Stomach (tissue), 9 donors: ENCODE data around the gene AMER3. TPM values are rescaled to one million over a fixed set of nuclear protein-coding genes. Genes with fewer than 3 reads are reported as not detected.

Experiments
- DNase-seq, 2 donors: peaks; one replicate each; pipeline versions ENCODE4 v3.0.0 to v3.0.0-alpha.2; 2013 to 2019
- H3K27ac ChIP-seq, 5 donors: fragments of 200-600 bp in 4 of 5; sonication (generic) in 4 of 5; one replicate each; pipeline ENCODE4 v1.5.1; 2013 to 2019; ENCODE audit warnings: mild to moderate bottlenecking in 1 of 5, moderate library complexity in 1 of 5
- H3K27me3 ChIP-seq, 3 donors: fragments of 200-600 bp; sonication (generic); one replicate each; pipeline ENCODE4 v1.5.1; 2017 to 2019; ENCODE audit warnings: mixed run types in 1 of 3
- H3K36me3 ChIP-seq, 4 donors: fragments of 200-600 bp; sonication (generic); 1 replicate in 3 of 4; 2 replicates in 1 of 4; pipeline ENCODE4 v1.5.1; 2016 to 2019
- H3K4me1 ChIP-seq, 4 donors: fragments of 200-600 bp; sonication (generic); one replicate each; pipeline ENCODE4 v1.5.1; 2016 to 2019
- H3K4me3 ChIP-seq, 4 donors: fragments of 200-600 bp; sonication (generic) in 3 of 4; one replicate each; pipeline ENCODE4 v1.5.1; 2016 to 2019; ENCODE audit warnings: mild to moderate bottlenecking in 1 of 4
- H3K9me3 ChIP-seq, 4 donors: fragments of 200-600 bp; sonication (generic); one replicate each; pipeline ENCODE4 v1.5.1; 2016 to 2019
- EP300 ChIP-seq: sonication (generic); formaldehyde crosslinking; IDR thresholded peaks from one replicate; pipeline ENCODE4 v1.6.1; 2017; ENCODE audit warnings: antibody characterized with exemption
- POLR2A ChIP-seq, 4 donors: fragments of 450-650 bp; IDR thresholded peaks; one replicate each; pipeline ENCODE4 v1.6.1; 2016; ENCODE audit warnings: antibody characterized with exemption in 4 of 4, control low read depth in 2 of 4, mild to moderate bottlenecking in 1 of 4, moderate library complexity in 1 of 4
- POLR2AphosphoS5 ChIP-seq, 3 donors: sonication (generic); formaldehyde crosslinking; IDR thresholded peaks; one replicate each; pipeline ENCODE4 v1.6.1; 2016; ENCODE audit warnings: antibody characterized with exemption in 3 of 3
- WGBS, 5 donors: extraction: QIAGEN DNeasy Blood & Tissue Kit in 3 of 5; methylation state at CpG; one replicate each; pipeline versions ENCODE4 v1.1.5 to v1.1.7; 2013 to 2018; 5-methylcytosine and 5-hydroxymethylcytosine counted together
- intact Hi-C: fragments of 100-400 bp; cut with DNase I; formaldehyde crosslinking; loops from one replicate; pipeline ENCODE4 v1.15.1; 2023; ENCODE audit warnings: low total_unique reads
- polyA plus RNA-seq, 3 donors: library from polyadenylated mRNA; stranded (reverse); fragments of 200-250 nt; gene quantifications; one replicate each; pipeline ENCODE4 v1.2.3, GENCODE V29; 2013
- total RNA-seq, 5 donors: library from RNA; depleted of rRNA; stranded (reverse); fragments of >200 nt; gene quantifications; one replicate each; pipeline versions ENCODE4 v1.1.0 to v1.2.3, GENCODE V29; 2014 to 2016
- TF ChIP-seq, protein P1 (sequence below), 7 experiments: fragments of 450-650 bp in 4 of 7; fragments of 200-600 bp in 3 of 7; sonication (generic) in 3 of 7; IDR thresholded peaks; one replicate each; pipeline ENCODE4 v1.5.1; 2016 to 2019; ENCODE audit warnings: antibody characterized with exemption in 7 of 7, control low read depth in 2 of 7, mild to moderate bottlenecking in 1 of 7
- donor health status: healthy with polysubstance abuse.
- donor health status: Bipolar disorder and iron deficiency.
- donor health status: healthy.

Gene AMER3
- total and polyA plus RNA-seq, 8 donors: 0.08 to 0.61 (median 0.50) TPM; not detected in 2

DNA sequence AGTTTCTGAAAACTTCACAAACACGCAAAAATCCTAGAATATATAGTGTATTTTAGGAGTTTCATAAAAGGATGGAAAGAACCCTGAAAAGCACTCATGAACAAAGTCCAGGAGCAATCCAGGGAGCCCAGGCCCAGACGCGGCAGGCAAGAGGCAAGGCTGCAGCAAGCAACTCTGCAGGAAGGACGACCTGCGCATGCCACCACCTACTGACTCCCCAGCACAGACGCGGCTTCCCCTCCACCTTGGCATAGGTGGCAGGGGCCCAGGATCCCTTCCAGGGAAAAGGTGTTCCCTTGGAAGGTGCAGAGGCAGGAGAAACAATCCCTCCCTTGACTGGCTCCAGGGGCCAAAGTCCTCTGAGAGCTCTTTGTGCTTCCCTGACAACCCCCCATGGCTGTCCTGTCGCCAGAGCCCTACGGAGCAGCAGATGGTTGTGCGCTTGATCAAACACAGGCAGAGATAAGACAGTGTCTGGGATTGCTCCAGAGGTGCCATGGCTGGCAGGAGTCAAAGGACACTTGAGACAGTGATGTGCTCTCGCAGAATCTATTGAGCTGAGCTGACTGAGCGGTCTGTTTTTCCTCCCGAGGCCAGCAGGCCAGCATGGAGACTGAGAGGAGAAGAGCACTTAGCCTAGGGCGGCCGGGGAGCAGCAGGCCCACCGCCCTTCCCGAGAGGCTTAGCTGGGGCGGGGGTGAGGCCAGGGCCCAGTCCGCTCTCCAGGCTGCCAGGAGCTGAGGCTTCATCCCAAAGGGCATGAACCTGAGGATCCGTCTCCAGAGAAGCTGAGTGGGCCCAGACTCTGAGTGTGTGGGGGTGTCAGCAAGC is 10.8 kb upstream of the AMER3 start:
- Histone ChIP-seq H3K27ac (no peak overlapping the region), H3K27me3 (peaks cover 0 to 35% (median 0%) of the 10 kb centered on the region in 3 donors), H3K9me3 (no peaks in the 10 kb centered on the region), H3K36me3 (no peaks in the 10 kb centered on the region), H3K4me3 (no peak overlapping the region), H3K4me1 (no peaks in the 10 kb centered on the region)
- intact Hi-C loops: no loop called here
- WGBS, 5 donors: 36 to 38% (median 37%) methylated on average over 18 to 20 of the region's 20 CpGs
- DNase-seq: peak in 1 of 2 donors; percentile 48
- TF ChIP-seq EP300: no peak

DNA sequence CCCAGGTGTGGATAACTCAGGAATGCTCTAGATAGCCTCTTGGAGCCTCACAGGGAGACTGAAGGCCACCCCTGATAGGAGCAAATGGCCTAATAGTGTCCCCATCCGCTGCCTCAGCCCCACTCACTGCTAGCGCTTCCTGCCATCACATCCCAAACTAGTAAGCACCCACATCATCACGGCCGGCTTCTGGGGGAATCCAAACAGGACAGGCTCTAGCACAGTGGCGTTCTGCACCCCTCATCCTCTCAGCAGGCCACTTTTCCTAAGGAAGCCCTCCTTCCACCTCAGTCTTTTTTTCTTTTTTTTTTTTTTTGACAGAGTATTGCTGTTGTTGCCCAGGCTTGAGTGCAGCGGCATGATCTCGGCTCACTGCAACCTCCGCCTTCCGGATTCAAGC is 6.3 kb upstream of the AMER3 start:
- no peak for DNase-seq
- TF ChIP-seq, protein P1, sequence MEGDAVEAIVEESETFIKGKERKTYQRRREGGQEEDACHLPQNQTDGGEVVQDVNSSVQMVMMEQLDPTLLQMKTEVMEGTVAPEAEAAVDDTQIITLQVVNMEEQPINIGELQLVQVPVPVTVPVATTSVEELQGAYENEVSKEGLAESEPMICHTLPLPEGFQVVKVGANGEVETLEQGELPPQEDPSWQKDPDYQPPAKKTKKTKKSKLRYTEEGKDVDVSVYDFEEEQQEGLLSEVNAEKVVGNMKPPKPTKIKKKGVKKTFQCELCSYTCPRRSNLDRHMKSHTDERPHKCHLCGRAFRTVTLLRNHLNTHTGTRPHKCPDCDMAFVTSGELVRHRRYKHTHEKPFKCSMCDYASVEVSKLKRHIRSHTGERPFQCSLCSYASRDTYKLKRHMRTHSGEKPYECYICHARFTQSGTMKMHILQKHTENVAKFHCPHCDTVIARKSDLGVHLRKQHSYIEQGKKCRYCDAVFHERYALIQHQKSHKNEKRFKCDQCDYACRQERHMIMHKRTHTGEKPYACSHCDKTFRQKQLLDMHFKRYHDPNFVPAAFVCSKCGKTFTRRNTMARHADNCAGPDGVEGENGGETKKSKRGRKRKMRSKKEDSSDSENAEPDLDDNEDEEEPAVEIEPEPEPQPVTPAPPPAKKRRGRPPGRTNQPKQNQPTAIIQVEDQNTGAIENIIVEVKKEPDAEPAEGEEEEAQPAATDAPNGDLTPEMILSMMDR (IDR thresholded peaks at IDR 0.05): no peak
- no peak for TF ChIP-seq POLR2A (IDR thresholded peaks at IDR 0.05)
- TF ChIP-seq EP300: no peak
- no peak for TF ChIP-seq POLR2AphosphoS5 (IDR thresholded peaks at IDR 0.05)
- H3K27ac ChIP-seq: no peak overlapping the region
- peaks cover 0 to 32% (median 0%) of the 10 kb centered on the region in 3 donors for H3K27me3 ChIP-seq
- no peaks in the 10 kb centered on the region for H3K4me1 ChIP-seq
- intact Hi-C loops: no loop called here
- H3K4me3 ChIP-seq: no peak overlapping the region
- 83 to 95% (median 89%) methylated on average over 9 of the region's 9 CpGs for WGBS, 5 donors
- H3K9me3 ChIP-seq: no peaks in the 10 kb centered on the region
- H3K36me3 ChIP-seq: no peaks in the 10 kb centered on the region

DNA sequence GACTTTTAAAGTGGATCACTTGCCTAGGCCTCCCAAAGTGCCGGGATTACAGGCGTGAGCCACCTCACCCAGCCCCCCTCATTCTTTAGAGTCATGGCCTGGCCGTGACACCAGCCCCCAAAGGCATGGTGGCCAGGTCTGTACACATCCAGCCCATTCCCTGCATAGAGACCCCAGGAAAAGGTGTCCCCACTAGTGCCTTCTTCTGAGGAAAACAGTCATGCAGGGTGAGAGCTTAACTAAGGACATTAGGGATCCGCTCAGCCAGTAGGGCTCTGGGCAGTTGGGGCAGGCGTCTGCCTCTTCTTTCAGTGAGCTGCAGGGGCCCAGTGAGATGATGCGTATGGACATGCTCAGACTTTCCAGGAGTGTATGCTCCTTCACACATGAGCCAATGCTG is 5.7 kb upstream of the AMER3 start:
- 68 to 80% (median 76%) methylated on average over 6 of the region's 6 CpGs for WGBS, 5 donors
- Histone ChIP-seq H3K4me3 (no peak overlapping the region), H3K27me3 (peaks cover 0 to 29% (median 0%) of the 10 kb centered on the region in 3 donors), H3K36me3 (no peaks in the 10 kb centered on the region), H3K4me1 (no peaks in the 10 kb centered on the region), H3K9me3 (no peaks in the 10 kb centered on the region), H3K27ac (no peak overlapping the region)
- TF ChIP-seq EP300 (no peak), POLR2AphosphoS5 (IDR thresholded peaks at IDR 0.05) (no peak), POLR2A (IDR thresholded peaks at IDR 0.05) (no peak)
- TF ChIP-seq, protein P1 (IDR thresholded peaks at IDR 0.05): no peak
- intact Hi-C loops: no loop called here
- no peak for DNase-seq

DNA sequence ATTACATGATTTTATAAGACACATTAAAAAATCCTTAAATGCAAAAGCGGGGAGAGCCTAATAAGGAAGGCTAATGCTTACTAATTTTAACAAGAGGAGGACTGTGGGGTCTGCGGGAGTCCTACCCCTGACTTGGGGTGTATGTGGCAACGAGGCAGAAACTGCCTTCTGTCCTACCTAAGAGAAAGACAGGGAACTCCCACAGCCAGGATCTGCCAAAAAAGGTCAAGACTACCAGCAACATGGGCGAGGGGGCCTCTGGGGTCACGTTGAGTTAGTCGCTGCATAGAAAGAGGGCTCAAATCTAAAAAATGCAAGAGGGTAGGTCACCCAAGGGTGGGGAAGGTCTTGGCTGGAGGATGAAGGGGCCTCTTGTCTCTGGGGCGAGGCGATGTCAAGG is 529 bp upstream of the AMER3 start:
- 37 to 48% (median 44%) methylated on average over 8 of the region's 8 CpGs for WGBS, 5 donors

More for the DNA sequence above, 529 bp upstream of the AMER3 start:
- Histone ChIP-seq H3K27me3 (peaks cover 11 to 69% (median 27%) of the 10 kb centered on the region in 3 donors), H3K9me3 (no peaks in the 10 kb centered on the region), H3K4me3 (no peak overlapping the region), H3K4me1 (peaks cover 0 to 14% (median 5%) of the 10 kb centered on the region in 4 donors), H3K36me3 (no peaks in the 10 kb centered on the region), H3K27ac (peak overlapping the region in 1 of 5 donors; percentile 8)
- intact Hi-C loops: no loop called here
- no peak for DNase-seq
- no peak for TF ChIP-seq POLR2A (IDR thresholded peaks at IDR 0.05)
- TF ChIP-seq, protein P1 (IDR thresholded peaks at IDR 0.05): no peak
- TF ChIP-seq EP300: no peak
- no peak for TF ChIP-seq POLR2AphosphoS5 (IDR thresholded peaks at IDR 0.05)
